Peyer's patch (tissue), 4 donors: ENCODE data around the gene ABLIM1. TPM values are rescaled to one million over a fixed set of nuclear protein-coding genes. Genes with fewer than 3 reads are reported as not detected.
A peak's percentile ranks its signal among the peaks of the same experiment; 100 is the strongest.

Source experiments
- DNase-seq, 3 donors: peaks; one replicate each; pipeline ENCODE4 v3.0.0-alpha.2; 2017 to 2019
- H3K27ac ChIP-seq, 4 donors: fragments of 200-600 bp; sonication (generic); one replicate each; pipeline ENCODE4 v1.5.1; 2016 to 2019
- H3K27me3 ChIP-seq, 2 donors: fragments of 200-600 bp; sonication (generic); one replicate each; pipeline ENCODE4 v1.5.1; 2019
- H3K36me3 ChIP-seq, 3 donors: fragments of 200-600 bp; sonication (generic); one replicate each; pipeline ENCODE4 v1.5.1; 2016 to 2019
- H3K4me1 ChIP-seq, 4 donors: fragments of 200-600 bp; sonication (generic); one replicate each; pipeline ENCODE4 v1.5.1; 2016 to 2019
- H3K4me3 ChIP-seq, 4 donors: fragments of 200-600 bp; sonication (generic); 1 replicate in 3 of 4; 2 replicates in 1 of 4; pipeline ENCODE4 v1.5.1; 2016 to 2019; ENCODE audit warnings: mild to moderate bottlenecking in 1 of 4
- H3K9me3 ChIP-seq, 4 donors: fragments of 200-600 bp; sonication (generic); one replicate each; pipeline ENCODE4 v1.5.1; 2016 to 2019; ENCODE audit warnings: mild to moderate bottlenecking in 1 of 4
- CTCF ChIP-seq, 6 experiments: fragments of 450-650 bp in 4 of 6; fragments of 200-600 bp in 2 of 6; sonication (generic) in 1 of 6; IDR thresholded peaks; one replicate each; pipeline ENCODE4 v1.5.1; 2017 to 2019; ENCODE audit warnings: antibody characterized with exemption in 6 of 6, mild to moderate bottlenecking in 3 of 6, moderate library complexity in 1 of 6
- POLR2A ChIP-seq, 2 donors: fragments of 450-650 bp; IDR thresholded peaks; one replicate each; pipeline ENCODE4 v1.5.1; 2017; ENCODE audit warnings: antibody characterized with exemption in 2 of 2, mild to moderate bottlenecking in 2 of 2, moderate library complexity in 2 of 2
- total RNA-seq, 4 donors: library from RNA; depleted of rRNA; stranded (reverse); fragments of >200 nt; gene quantifications; one replicate each; pipeline ENCODE4 v1.1.0, GENCODE V29; 2016

The ABLIM1 gene
- total RNA-seq, 4 donors from 2014 or later = 91.6 to 145 (median 121) TPM

GRCh38 chr10:114631090-114631665 is 26.9 kb downstream of the ABLIM1 start:
- DNase-seq = no peak
- TF ChIP-seq CTCF (IDR thresholded peaks at IDR 0.05) (no peak), POLR2A (IDR thresholded peaks at IDR 0.05) (no peak)
- Histone ChIP-seq H3K4me3 (peak overlapping the region; percentile 31 to 63 (median 54)), H3K4me1 (peaks cover 0 to 29% (median 7%) of the 10 kb centered on the region in 4 donors), H3K36me3 (no peaks in the 10 kb centered on the region), H3K27me3 (no peaks in the 10 kb centered on the region), H3K9me3 (no peaks in the 10 kb centered on the region), H3K27ac (no peak overlapping the region)

- Histone ChIP-seq H3K36me3 (no peaks in the 10 kb centered on the region), H3K9me3 (no peaks in the 10 kb centered on the region), H3K4me1 (peaks cover 0 to 24% (median 7%) of the 10 kb centered on the region in 4 donors), H3K27ac (no peak overlapping the region), H3K27me3 (no peaks in the 10 kb centered on the region), H3K4me3 (no peak overlapping the region)
- DNase-seq = no peak
- TF ChIP-seq POLR2A (IDR thresholded peaks at IDR 0.05) (no peak), CTCF (IDR thresholded peaks at IDR 0.05) (no peak)
Measured at GRCh38 chr10:114629824-114630730, 28.0 kb downstream of the ABLIM1 start.

GRCh38 chr10:114629083-114629823 is 28.8 kb downstream of the ABLIM1 start:
- no peaks in the 10 kb centered on the region for H3K9me3 ChIP-seq
- H3K27me3 ChIP-seq = no peaks in the 10 kb centered on the region
- peaks cover 0 to 22% (median 7%) of the 10 kb centered on the region in 4 donors for H3K4me1 ChIP-seq
- H3K36me3 ChIP-seq = no peaks in the 10 kb centered on the region
- no peak for DNase-seq
- H3K4me3 ChIP-seq = no peak overlapping the region
- TF ChIP-seq POLR2A (IDR thresholded peaks at IDR 0.05) = no peak
- no peak for TF ChIP-seq CTCF (IDR thresholded peaks at IDR 0.05)
- no peak overlapping the region for H3K27ac ChIP-seq

- Histone ChIP-seq H3K36me3 (no peaks in the 10 kb centered on the region), H3K27ac (no peak overlapping the region), H3K4me3 (no peak overlapping the region), H3K27me3 (no peaks in the 10 kb centered on the region), H3K9me3 (no peaks in the 10 kb centered on the region), H3K4me1 (peaks cover 0 to 25% (median 7%) of the 10 kb centered on the region in 4 donors)
- no peak for DNase-seq
- no peak for TF ChIP-seq POLR2A (IDR thresholded peaks at IDR 0.05)
- no peak for TF ChIP-seq CTCF (IDR thresholded peaks at IDR 0.05)
Measured at GRCh38 chr10:114628106-114628505, 30.0 kb downstream of the ABLIM1 start.

GRCh38 chr10:114626841-114627240 is 31.2 kb downstream of the ABLIM1 start:
- H3K27ac ChIP-seq = no peak overlapping the region
- H3K36me3 ChIP-seq = no peaks in the 10 kb centered on the region
- no peak overlapping the region for H3K4me3 ChIP-seq
- no peak for TF ChIP-seq CTCF (IDR thresholded peaks at IDR 0.05)
- TF ChIP-seq POLR2A (IDR thresholded peaks at IDR 0.05) = no peak
- H3K9me3 ChIP-seq = no peaks in the 10 kb centered on the region
- H3K4me1 ChIP-seq = peaks cover 0 to 19% (median 1%) of the 10 kb centered on the region in 4 donors
- no peaks in the 10 kb centered on the region for H3K27me3 ChIP-seq
- DNase-seq = no peak
